HFF-Myc (cell line): Measurements from ENCODE around the gene NISCH.

ENCODE experiments used
- DNase-seq: peaks from one replicate; pipeline ENCODE4 v3.0.0-alpha.2; 2011; ENCODE audit warnings: low read depth; ENCODE audit errors: extremely low read depth
- H3K4me3 ChIP-seq: replicated peaks from 2 replicates; pipeline ENCODE4 v1.5.1; 2011; ENCODE audit warnings: low read depth, mild to moderate bottlenecking, control low read depth, low read length
- CTCF ChIP-seq: IDR thresholded peaks from 2 replicates; pipeline ENCODE4 v1.5.1; 2012; ENCODE audit warnings: mild to moderate bottlenecking, low read depth, low read length, control low read depth; ENCODE audit errors: missing control alignments

Gene NISCH

DNA sequence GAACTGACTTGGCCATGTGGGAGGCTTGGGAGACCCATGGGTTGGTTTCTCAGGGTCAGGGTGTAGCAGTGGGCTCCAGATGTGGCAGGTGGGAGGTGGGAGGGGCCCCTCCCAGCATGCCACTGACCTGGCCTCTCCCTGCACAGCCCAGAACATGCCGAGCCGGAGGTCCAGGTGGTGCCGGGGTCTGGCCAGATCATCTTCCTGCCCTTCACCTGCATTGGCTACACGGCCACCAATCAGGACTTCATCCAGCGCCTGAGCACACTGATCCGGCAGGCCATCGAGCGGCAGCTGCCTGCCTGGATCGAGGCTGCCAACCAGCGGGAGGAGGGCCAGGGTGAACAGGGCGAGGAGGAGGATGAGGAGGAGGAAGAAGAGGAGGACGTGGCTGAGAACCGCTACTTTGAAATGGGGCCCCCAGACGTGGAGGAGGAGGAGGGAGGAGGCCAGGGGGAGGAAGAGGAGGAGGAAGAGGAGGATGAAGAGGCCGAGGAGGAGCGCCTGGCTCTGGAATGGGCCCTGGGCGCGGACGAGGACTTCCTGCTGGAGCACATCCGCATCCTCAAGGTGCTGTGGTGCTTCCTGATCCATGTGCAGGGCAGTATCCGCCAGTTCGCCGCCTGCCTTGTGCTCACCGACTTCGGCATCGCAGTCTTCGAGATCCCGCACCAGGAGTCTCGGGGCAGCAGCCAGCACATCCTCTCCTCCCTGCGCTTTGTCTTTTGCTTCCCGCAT, 31.8 kb downstream of the NISCH start:
- DNase-seq: no peak
- no peak for TF ChIP-seq CTCF
- H3K4me3 ChIP-seq: no peak overlapping the region

- TF ChIP-seq CTCF: no peak
- H3K4me3 ChIP-seq: no peak overlapping the region
- DNase-seq: no peak
Observed at GRCh38 chr3:52487788-52488691, 32.6 kb downstream of the NISCH start.

- TF ChIP-seq CTCF: no peak
- DNase-seq: no peak
- H3K4me3 ChIP-seq: no peak overlapping the region
Observed at GRCh38 chr3:52488746-52489145, 33.3 kb downstream of the NISCH start.

DNA sequence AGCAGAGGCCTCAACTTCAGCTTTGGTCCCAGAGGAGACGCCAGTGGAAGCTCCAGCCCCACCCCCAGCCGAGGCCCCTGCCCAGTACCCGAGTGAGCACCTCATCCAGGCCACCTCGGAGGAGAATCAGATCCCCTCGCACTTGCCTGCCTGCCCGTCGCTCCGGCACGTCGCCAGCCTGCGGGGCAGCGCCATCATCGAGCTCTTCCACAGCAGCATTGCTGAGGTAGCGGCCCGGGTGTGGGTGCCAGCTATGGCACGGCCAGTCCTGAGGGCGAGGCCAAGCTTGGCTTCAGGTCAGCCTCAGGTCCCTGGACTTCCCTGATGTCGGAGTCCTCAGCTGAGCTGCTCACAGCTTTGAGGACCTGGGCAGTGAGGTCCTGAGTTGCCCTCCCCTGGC, 34.0 kb downstream of the NISCH start:
- no peak for TF ChIP-seq CTCF
- no peak for DNase-seq
- H3K4me3 ChIP-seq: no peak overlapping the region

- no peak for TF ChIP-seq CTCF
Observed at GRCh38 chr3:52490035-52490938, 34.9 kb downstream of the NISCH start.

DNA sequence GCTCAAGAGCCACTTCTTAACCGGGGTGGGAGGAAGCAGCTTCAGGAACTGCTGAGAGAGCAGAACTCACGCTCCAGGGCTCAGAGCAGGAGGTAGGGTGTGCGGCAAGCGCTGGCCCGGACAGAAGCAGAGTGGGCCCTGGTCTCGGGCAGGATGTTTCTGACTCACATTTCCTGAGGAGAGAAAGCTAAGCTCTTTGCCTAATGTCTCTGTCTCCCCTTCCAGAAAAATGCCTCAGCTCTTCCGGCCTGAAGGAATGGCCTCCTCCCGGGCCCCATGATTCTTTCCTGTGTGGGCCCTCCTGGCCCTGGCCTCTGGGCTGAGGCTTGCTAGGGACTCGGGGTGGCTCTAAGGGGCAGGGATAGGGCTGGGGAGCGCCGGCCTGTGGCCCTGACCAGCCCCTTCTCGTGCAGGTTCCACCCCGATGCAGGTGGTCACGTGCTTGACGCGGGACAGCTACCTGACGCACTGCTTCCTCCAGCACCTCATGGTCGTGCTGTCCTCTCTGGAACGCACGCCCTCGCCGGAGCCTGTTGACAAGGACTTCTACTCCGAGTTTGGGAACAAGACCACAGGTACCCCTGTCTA, 35.6 kb downstream of the NISCH start:
- H3K4me3 ChIP-seq: no peak overlapping the region
- no peak for DNase-seq
- TF ChIP-seq CTCF: no peak

More at GRCh38 chr3:52490035-52490938, 34.9 kb downstream of the NISCH start:
- H3K4me3 ChIP-seq: no peak overlapping the region
- DNase-seq: no peak
